Muscle layer of duodenum (tissue), 2 donors: ENCODE results near the gene PPIL1.

Experiments
- H3K27ac ChIP-seq: one replicate; pipeline ENCODE4 v1.7.0; 2013; ENCODE audit warnings: mild to moderate bottlenecking, low read length
- H3K27me3 ChIP-seq: one replicate; pipeline ENCODE4 v1.7.0; 2013; ENCODE audit warnings: low read depth, mild to moderate bottlenecking, control low read depth, low read length
- H3K36me3 ChIP-seq, 2 donors: one replicate each; pipeline ENCODE4 v1.7.0; 2013; ENCODE audit warnings: low read length in 2 of 2, control low read depth in 1 of 2, mild to moderate bottlenecking in 1 of 2; ENCODE audit not compliant: insufficient read depth in 2 of 2, control insufficient read depth in 1 of 2
- H3K4me1 ChIP-seq, 2 donors: one replicate each; pipeline ENCODE4 v1.7.0; 2013; ENCODE audit warnings: low read length in 2 of 2, mild to moderate bottlenecking in 2 of 2, control low read depth in 1 of 2, moderate library complexity in 1 of 2; ENCODE audit not compliant: insufficient read depth in 2 of 2, control insufficient read depth in 1 of 2
- H3K4me3 ChIP-seq, 2 donors: one replicate each; pipeline ENCODE4 v1.7.0; 2013; ENCODE audit warnings: low read length in 2 of 2, low read depth in 1 of 2, mild to moderate bottlenecking in 1 of 2
- H3K9me3 ChIP-seq, 2 donors: one replicate each; pipeline ENCODE4 v1.7.0; 2013; ENCODE audit warnings: low read length in 2 of 2, control low read depth in 1 of 2, mild to moderate bottlenecking in 1 of 2; ENCODE audit not compliant: control insufficient read depth in 1 of 2
- donor health status: healthy.

Gene PPIL1

DNA sequence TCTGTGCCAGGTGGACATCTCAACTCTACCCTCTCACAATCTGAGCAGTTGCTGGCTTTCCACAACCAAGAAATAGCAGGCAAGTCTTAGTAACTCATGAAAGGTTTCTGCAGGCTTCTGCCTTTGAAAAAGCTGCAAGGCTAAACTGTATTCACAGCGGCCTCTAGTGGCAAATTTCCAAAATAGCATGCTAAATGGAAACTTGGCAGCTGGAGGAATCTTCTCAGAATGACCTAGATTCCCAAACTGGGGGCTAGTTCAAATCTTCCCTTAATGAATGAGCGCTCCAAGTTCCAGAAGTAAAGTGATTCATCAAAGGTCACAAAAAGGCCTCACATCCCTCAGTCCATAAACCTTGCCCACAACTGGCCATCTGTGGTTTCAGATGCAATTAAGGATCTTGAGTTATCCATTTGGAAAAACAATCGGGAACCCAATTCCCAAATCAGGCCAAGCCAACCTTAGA lies 23.4 kb downstream of the PPIL1 start:
- no peak overlapping the region for H3K4me3 ChIP-seq
- H3K27me3 ChIP-seq, result no peaks in the 10 kb centered on the region
- no peaks in the 10 kb centered on the region for H3K9me3 ChIP-seq
- peaks cover 0 to 13% of the 10 kb centered on the region in 2 donors for H3K4me1 ChIP-seq
- no peak overlapping the region for H3K27ac ChIP-seq
- peaks cover 0 to 10% of the 10 kb centered on the region in 2 donors for H3K36me3 ChIP-seq

DNA sequence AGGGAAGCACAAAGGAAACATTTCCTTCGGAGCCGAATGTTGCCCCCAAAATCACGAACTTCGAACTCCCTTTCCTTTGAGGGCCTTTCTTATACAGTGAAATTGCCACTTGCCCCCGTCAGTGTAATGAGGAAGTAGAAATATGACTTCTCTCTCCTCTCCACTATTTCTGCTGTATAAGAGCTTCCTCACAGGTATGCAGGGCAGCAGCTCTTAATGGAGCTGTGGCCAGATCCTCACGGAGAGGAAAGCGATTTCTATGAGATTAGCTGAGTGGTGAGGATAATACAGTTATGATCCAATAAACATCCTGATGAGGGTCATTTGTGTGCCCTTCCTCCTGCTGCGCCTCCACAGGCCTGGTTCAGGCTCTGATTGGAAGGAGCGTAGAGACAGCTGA lies 24.6 kb downstream of the PPIL1 start:
- Histone ChIP-seq H3K4me1 (peaks cover 0 to 13% of the 10 kb centered on the region in 2 donors), H3K36me3 (peaks cover 0 to 2% of the 10 kb centered on the region in 2 donors), H3K27me3 (no peaks in the 10 kb centered on the region), H3K4me3 (no peak overlapping the region), H3K9me3 (no peaks in the 10 kb centered on the region), H3K27ac (no peak overlapping the region)

DNA sequence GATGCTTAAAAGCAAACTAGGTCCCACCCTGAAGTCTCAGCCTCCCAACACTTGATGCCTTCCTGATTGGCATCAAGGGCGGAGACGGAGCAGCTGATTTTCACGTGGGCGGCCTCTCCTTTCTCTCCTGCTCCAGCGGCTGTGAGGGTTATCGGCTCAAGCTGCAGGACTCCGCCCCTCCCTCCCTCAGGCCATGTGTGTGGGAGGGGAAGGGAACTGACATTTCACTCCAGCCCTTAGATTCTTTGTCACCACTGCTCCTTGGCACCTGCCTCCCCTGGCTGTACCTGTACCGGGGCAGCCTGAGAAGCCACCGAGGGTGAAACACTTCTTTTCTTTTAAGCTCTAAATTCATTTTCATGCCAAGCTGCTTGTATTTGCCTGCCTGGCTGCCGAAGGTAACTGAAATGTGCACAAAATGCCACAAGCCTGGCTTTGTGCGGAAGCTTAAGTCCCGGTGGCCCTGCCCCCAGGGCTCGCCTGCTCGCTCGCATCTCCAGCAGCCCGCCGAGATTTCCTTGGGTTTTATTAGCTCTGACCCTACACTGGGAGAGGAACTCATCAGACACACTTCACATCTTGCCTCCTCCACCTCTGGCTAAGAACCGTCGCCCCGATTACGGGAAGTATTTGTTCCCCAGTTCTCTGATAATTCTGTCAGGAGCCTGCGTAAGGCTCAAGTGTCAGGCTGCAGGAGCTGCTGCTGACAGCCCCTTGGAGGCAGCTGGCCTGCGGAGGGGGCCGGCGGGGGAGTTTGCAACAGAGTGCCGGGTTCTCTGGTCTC lies 25.8 kb downstream of the PPIL1 start:
- Histone ChIP-seq H3K4me1 (peaks cover 0 to 13% of the 10 kb centered on the region in 2 donors), H3K27ac (no peak overlapping the region), H3K9me3 (no peaks in the 10 kb centered on the region), H3K27me3 (no peaks in the 10 kb centered on the region), H3K4me3 (no peak overlapping the region), H3K36me3 (no peaks in the 10 kb centered on the region)

DNA sequence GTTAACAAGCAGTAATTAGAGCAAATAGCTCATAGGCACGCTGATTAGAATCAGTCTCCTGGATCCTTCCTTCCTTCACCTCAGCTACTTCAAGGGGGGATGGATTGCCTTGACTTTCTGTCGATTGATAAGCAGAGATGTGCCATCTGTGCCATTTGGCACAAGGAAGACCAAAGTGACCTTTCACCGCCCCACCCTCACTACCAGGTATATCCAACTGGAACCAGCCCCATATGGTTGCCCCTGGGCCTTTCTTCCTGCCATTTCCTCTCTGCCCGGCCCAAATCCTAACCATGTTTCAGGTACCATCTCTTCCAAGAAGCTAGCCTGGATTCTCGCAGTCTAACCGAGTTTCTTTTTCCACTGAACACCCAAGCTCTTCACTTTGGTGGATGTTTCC lies 26.6 kb downstream of the PPIL1 start:
- Histone ChIP-seq H3K4me1 (peaks cover 0 to 13% of the 10 kb centered on the region in 2 donors), H3K27me3 (no peaks in the 10 kb centered on the region), H3K4me3 (no peak overlapping the region), H3K36me3 (no peaks in the 10 kb centered on the region), H3K9me3 (no peaks in the 10 kb centered on the region), H3K27ac (no peak overlapping the region)

DNA sequence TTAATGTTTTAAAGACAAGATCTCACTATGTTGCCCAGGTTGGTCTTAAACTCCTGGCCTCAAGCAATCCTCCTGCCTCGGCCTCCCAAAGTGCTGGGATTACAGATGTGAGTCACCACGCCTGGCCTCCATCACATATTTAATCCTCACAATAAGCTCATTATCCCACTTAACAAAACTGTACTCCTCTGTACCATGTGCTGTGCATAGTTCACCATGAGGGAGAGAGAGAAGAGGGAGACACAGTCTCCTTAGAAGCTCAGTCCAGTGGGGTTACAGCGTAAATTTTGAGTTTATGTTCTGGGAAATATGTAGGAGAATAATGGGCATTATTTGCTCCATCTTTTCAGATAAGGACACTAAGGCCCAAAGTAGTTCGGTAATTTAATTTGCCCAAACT lies 27.5 kb downstream of the PPIL1 start:
- H3K27me3 ChIP-seq, result no peaks in the 10 kb centered on the region
- no peaks in the 10 kb centered on the region for H3K36me3 ChIP-seq
- H3K4me1 ChIP-seq, result peaks cover 0 to 13% of the 10 kb centered on the region in 2 donors
- H3K9me3 ChIP-seq, result no peaks in the 10 kb centered on the region
- no peak overlapping the region for H3K27ac ChIP-seq
- no peak overlapping the region for H3K4me3 ChIP-seq

DNA sequence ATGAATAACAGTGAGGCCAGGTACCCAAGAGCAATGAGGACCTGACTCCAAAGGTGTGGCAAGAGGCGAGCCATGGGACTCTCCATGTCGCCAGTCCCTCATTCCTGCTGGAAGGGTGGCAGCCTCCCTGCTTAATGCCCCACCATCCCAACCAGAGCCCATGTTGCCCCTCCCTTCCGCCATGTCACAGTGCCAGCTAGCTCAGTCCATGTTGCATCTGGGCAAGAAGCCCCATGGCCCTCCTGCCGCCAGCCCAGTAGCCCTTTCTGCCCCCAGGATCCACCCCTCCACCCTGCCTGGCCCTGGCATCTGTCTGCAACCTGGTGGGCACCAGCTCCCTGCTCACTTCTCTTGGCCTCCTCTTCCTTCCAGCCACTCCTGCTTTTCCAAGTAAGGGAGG lies 29.4 kb downstream of the PPIL1 start:
- H3K27ac ChIP-seq, result no peak overlapping the region
- H3K27me3 ChIP-seq, result peaks cover 6% of the 10 kb centered on the region
- no peak overlapping the region for H3K4me3 ChIP-seq
- peaks cover 0 to 11% of the 10 kb centered on the region in 2 donors for H3K4me1 ChIP-seq
- no peaks in the 10 kb centered on the region for H3K9me3 ChIP-seq
- no peaks in the 10 kb centered on the region for H3K36me3 ChIP-seq

DNA sequence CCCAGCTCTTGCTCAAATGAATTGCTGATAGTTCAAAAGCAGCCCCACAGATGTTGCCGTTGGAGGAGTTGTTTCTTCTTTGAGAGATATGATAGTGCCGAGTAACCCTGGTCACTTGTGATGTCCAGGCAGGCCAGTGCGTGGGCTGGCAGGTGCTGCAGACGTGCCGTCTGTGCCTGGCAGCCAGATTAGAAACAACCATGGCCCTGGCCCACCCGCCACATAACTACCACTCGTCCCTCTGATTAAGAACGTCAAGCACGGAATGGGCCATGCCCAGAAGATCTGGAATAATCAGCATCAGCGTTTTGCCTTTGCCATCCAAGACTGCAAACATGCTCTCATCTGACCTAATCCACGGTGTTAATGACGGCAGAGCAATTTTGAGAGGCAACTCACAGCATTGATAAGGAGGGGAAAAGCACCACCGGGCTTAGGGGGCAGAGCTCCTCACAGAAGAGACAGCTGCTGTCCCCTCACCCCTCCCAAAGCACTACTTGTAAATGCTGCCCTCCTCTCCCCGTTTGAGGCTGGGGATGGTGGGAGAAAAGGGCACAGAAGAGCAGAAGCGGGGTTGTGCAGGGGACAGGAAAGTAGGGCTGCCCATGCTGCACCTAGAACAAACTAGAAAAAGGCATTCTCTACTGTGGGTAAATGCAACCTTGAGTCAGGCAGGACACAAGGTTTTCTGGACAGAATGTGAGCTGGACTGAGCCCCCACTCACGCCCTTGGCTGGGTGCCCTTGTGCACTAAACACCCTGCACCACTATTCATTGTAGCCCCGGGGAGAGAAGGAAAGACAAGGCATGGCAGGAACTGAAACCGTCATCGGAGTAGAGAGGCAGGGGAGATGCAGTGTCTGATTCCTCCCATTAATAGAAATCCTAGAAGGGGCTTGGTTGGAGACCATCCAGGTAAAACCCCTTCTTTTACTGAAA lies 30.1 kb downstream of the PPIL1 start:
- H3K36me3 ChIP-seq, result no peaks in the 10 kb centered on the region
- H3K9me3 ChIP-seq, result no peaks in the 10 kb centered on the region
- H3K4me3 ChIP-seq, result no peak overlapping the region
- H3K27me3 ChIP-seq, result peaks cover 8% of the 10 kb centered on the region
- peaks cover 0 to 15% of the 10 kb centered on the region in 2 donors for H3K4me1 ChIP-seq
- H3K27ac ChIP-seq, result no peak overlapping the region

DNA sequence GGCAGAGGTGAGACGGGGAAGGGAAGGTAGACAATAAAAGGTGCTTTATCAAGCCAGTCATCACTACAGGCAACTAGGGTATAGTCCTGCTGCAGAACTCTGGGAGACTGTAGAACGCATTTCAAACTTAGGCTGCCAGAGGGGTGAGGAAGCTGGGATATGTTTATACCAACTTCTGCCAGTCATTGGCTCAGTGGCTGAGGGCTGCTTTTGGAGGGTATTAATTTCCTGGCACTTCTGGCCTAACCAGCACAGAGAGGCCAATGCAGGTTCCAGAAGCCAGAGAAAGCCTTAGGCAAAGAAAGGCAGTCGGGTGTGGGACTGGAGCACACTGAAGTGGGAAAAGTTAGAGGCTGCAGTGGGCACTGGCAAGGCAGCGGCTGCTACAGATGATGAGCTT lies 31.4 kb downstream of the PPIL1 start:
- Histone ChIP-seq H3K27me3 (peaks cover 17% of the 10 kb centered on the region), H3K4me1 (peaks cover 0 to 21% of the 10 kb centered on the region in 2 donors), H3K9me3 (no peaks in the 10 kb centered on the region), H3K27ac (no peak overlapping the region), H3K4me3 (no peak overlapping the region), H3K36me3 (no peaks in the 10 kb centered on the region)

DNA sequence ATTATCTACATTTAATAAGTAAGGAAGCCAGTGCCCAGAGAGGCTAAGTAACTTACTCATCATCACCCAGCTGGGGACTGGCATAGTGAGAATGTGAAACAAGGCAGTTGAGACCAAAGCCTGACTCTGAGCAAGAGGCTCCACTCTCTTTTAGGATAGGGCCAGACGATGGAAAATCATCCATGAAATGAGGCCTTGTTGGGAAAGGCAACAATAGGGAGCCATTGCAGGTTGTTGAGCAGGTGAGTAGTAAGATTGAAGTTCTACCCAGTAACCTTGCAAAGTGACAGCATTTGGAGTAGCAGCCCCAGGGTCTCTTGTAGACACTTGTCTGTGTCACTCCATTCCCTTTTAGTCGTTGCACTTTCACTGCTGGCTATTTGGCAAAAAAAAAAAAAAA lies 32.8 kb downstream of the PPIL1 start:
- H3K4me1 ChIP-seq, result peaks cover 0 to 21% of the 10 kb centered on the region in 2 donors
- H3K27me3 ChIP-seq, result peaks cover 20% of the 10 kb centered on the region
- H3K9me3 ChIP-seq, result no peaks in the 10 kb centered on the region
- H3K4me3 ChIP-seq, result no peak overlapping the region
- no peak overlapping the region for H3K27ac ChIP-seq
- no peaks in the 10 kb centered on the region for H3K36me3 ChIP-seq

DNA sequence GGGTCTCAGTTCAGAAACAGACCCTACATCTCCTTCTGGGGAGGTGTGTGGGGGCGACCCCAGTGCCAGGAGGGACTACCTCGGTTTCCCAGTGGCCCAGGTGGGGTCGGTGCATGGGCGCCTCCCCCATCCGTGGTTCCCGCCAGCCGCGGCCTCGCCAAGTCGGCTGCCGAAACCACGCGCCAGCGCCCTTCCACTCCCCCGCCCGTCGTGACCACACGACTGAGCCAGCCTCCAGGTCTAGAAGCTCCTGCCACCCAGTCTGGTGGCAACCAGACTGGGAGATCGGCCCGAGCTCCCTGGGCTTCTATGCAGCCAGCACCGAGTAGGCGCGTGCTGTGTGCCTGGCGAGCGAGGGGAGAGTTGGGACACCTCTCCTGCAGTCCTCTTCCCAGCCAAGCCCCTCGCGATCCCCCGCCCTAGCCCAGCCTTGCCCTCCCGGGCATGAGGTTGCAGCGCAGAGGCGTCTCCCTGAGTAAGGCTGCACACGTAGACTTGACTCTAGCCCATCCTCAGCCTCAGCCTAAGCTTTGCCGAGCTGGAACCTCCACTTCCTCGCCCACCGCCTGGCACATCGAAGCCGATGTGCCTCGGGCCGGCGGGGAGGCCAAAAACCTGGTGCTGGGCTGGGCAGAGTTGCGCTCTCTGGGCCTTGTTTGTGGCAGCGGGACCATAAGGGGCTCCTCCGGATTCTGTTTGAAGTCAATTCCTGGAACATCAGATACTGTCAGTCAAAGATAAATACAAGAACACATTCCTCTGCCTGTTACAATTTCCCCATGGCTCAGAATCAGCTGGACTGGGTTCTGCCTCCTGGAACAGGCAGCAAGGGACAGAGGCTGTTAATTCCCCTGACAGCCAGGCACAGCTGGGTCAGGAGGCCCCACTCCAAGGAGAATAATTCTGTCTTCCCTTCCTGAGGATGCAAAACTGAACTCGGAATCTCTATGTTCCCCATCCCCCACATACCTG lies 33.9 kb downstream of the PPIL1 start:
- Histone ChIP-seq H3K27me3 (peaks cover 20% of the 10 kb centered on the region), H3K9me3 (no peaks in the 10 kb centered on the region), H3K36me3 (no peaks in the 10 kb centered on the region), H3K4me3 (peak overlapping the region; percentile 37 to 66), H3K27ac (no peak overlapping the region), H3K4me1 (peaks cover 0 to 21% of the 10 kb centered on the region in 2 donors)
